ENCODE data around the gene KMT5B.

Gene KMT5B

GRCh38 chr11:68181719-68182451, 31.2 kb downstream of the KMT5B start:
- Histone ChIP-seq H3K27me3 (ENCODE audit: insufficient read depth, low read length, poor library complexity, severe bottlenecking) (no peaks in the 10 kb centered on the region), H2AFZ (ENCODE audit: low read length) (no peak overlapping the region), H3F3A (ENCODE audit: low read depth) (no peaks in the 10 kb centered on the region), H4K20me1 (ENCODE audit: insufficient read depth, low read length, poor library complexity, severe bottlenecking) (peaks cover 9% of the 10 kb centered on the region), H3K4me2 (ENCODE audit: low read depth, low read length, poor library complexity, severe bottlenecking) (no peak overlapping the region), H3K9me2 (replicated peaks; ENCODE audit: low read depth, low read length) (no peaks in the 10 kb centered on the region), H3K9ac (ENCODE audit: low read depth, low read length, poor library complexity, severe bottlenecking) (no peak overlapping the region), H3K36me3 (ENCODE audit: insufficient read depth, low read length) (peaks cover 93% of the 10 kb centered on the region), H3K4me3 (ENCODE audit: low read length, poor library complexity, severe bottlenecking) (no peak overlapping the region), H3K4me1 (ENCODE audit: insufficient read depth, low read length, poor library complexity, severe bottlenecking) (no peaks in the 10 kb centered on the region), H3K9me3 (ENCODE audit: insufficient read depth, low read depth, low read length) (no peaks in the 10 kb centered on the region), H3K79me2 (ENCODE audit: insufficient read depth, low read length) (peaks cover 13% of the 10 kb centered on the region)
- no peak for TF ChIP-seq EZH2phosphoT487 (IDR thresholded peaks at IDR 0.05; ENCODE audit: borderline replicate concordance)
- TF ChIP-seq, protein P1, sequence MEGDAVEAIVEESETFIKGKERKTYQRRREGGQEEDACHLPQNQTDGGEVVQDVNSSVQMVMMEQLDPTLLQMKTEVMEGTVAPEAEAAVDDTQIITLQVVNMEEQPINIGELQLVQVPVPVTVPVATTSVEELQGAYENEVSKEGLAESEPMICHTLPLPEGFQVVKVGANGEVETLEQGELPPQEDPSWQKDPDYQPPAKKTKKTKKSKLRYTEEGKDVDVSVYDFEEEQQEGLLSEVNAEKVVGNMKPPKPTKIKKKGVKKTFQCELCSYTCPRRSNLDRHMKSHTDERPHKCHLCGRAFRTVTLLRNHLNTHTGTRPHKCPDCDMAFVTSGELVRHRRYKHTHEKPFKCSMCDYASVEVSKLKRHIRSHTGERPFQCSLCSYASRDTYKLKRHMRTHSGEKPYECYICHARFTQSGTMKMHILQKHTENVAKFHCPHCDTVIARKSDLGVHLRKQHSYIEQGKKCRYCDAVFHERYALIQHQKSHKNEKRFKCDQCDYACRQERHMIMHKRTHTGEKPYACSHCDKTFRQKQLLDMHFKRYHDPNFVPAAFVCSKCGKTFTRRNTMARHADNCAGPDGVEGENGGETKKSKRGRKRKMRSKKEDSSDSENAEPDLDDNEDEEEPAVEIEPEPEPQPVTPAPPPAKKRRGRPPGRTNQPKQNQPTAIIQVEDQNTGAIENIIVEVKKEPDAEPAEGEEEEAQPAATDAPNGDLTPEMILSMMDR (conservative IDR thresholded peaks at IDR 0.05; ENCODE audit: low read length): no peak

DNA sequence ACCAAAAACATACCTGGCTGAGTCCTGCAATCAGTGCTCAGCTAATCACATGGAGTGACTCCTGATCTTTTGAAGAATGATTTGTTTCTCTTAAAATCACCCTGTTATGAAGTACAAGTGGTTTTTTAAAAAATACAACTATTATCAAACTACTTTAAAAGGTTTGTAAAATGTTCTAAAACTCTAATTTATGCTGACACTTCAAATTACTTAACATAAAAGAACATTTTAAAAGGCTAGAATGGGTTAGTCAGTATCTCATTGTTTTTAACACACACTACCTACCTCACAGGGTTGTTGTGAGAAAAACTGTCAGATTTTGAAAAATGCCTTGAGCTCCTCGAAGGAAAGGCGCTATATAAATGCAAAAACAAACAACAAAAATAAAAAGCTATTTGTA, 33.2 kb downstream of the KMT5B start:
- Histone ChIP-seq H3K9me2 (replicated peaks; ENCODE audit: low read depth, low read length) (no peaks in the 10 kb centered on the region), H3K79me2 (ENCODE audit: insufficient read depth, low read length) (no peaks in the 10 kb centered on the region), H3K27me3 (ENCODE audit: insufficient read depth, low read length, poor library complexity, severe bottlenecking) (no peaks in the 10 kb centered on the region), H4K20me1 (ENCODE audit: insufficient read depth, low read length, poor library complexity, severe bottlenecking) (no peaks in the 10 kb centered on the region), H3K4me2 (ENCODE audit: low read depth, low read length, poor library complexity, severe bottlenecking) (no peak overlapping the region), H3K9ac (ENCODE audit: low read depth, low read length, poor library complexity, severe bottlenecking) (no peak overlapping the region), H3F3A (ENCODE audit: low read depth) (no peaks in the 10 kb centered on the region), H3K4me3 (ENCODE audit: low read length, poor library complexity, severe bottlenecking) (no peak overlapping the region), H2AFZ (ENCODE audit: low read length) (no peak overlapping the region), H3K9me3 (ENCODE audit: insufficient read depth, low read depth, low read length) (no peaks in the 10 kb centered on the region), H3K36me3 (ENCODE audit: insufficient read depth, low read length) (peaks cover 84% of the 10 kb centered on the region), H3K4me1 (ENCODE audit: insufficient read depth, low read length, poor library complexity, severe bottlenecking) (no peaks in the 10 kb centered on the region)
- TF ChIP-seq, protein P1 (conservative IDR thresholded peaks at IDR 0.05; ENCODE audit: low read length): no peak
- no peak for TF ChIP-seq EZH2phosphoT487 (IDR thresholded peaks at IDR 0.05; ENCODE audit: borderline replicate concordance)

DNA sequence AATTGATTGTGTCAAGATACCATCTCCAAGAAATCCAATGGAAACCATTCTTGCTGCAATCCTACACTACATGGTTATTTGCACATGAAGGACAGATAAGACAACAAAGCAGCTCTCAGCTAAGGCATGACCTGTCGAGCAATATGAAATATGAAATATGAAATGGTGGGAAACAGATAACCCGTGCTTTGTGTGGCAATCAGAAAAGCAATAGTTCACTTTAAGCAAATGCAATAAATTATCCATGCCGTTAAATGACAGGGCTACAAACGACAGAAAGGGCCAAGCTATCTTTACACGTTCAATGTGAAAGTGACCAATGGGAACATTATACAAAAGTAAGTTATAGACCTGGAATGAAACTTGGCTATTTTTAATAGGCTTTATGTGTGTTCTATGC, 35.2 kb downstream of the KMT5B start:
- Histone ChIP-seq H3K4me3 (ENCODE audit: low read length, poor library complexity, severe bottlenecking) (no peak overlapping the region), H3F3A (ENCODE audit: low read depth) (no peaks in the 10 kb centered on the region), H4K20me1 (ENCODE audit: insufficient read depth, low read length, poor library complexity, severe bottlenecking) (no peaks in the 10 kb centered on the region), H3K79me2 (ENCODE audit: insufficient read depth, low read length) (no peaks in the 10 kb centered on the region), H3K27me3 (ENCODE audit: insufficient read depth, low read length, poor library complexity, severe bottlenecking) (no peaks in the 10 kb centered on the region), H3K9me2 (replicated peaks; ENCODE audit: low read depth, low read length) (no peaks in the 10 kb centered on the region), H3K9me3 (ENCODE audit: insufficient read depth, low read depth, low read length) (no peaks in the 10 kb centered on the region), H3K4me2 (ENCODE audit: low read depth, low read length, poor library complexity, severe bottlenecking) (no peak overlapping the region), H2AFZ (ENCODE audit: low read length) (no peak overlapping the region), H3K9ac (ENCODE audit: low read depth, low read length, poor library complexity, severe bottlenecking) (no peak overlapping the region), H3K36me3 (ENCODE audit: insufficient read depth, low read length) (peaks cover 82% of the 10 kb centered on the region), H3K4me1 (ENCODE audit: insufficient read depth, low read length, poor library complexity, severe bottlenecking) (no peaks in the 10 kb centered on the region)
- TF ChIP-seq, protein P1 (conservative IDR thresholded peaks at IDR 0.05; ENCODE audit: low read length): no peak
